ENCODE measurements around the gene ECI1.
A peak's percentile ranks its signal among the peaks of the same experiment; 100 is the strongest.

ECI1 gene

GRCh38 chr16:2251296-2252111 lies at the start of gene ECI1:
Gene ECI1 (minus strand): TSS chr16:2251587. CDS start chr16:2251566, 21 bp downstream.
- DNase-seq, result peak; percentile 58

GRCh38 chr16:2299915-2300192 lies 48.5 kb upstream of the ECI1 start:
- DNase-seq, result no peak

- no peak for DNase-seq
Observed at GRCh38 chr16:2299121-2299914, 47.9 kb upstream of the ECI1 start.

- no peak for DNase-seq
Observed at GRCh38 chr16:2298621-2299020, 47.2 kb upstream of the ECI1 start.

- no peak for DNase-seq
Observed at GRCh38 chr16:2297506-2297860, 46.1 kb upstream of the ECI1 start.

GRCh38 chr16:2296661-2297505 lies 45.5 kb upstream of the ECI1 start:
- no peak for DNase-seq

GRCh38 chr16:2295056-2295798 lies 43.8 kb upstream of the ECI1 start:
- no peak for DNase-seq

- DNase-seq, result no peak
Observed at GRCh38 chr16:2292221-2292620, 40.8 kb upstream of the ECI1 start.

GRCh38 chr16:2289282-2289681 lies 37.9 kb upstream of the ECI1 start:
- no peak for DNase-seq

- DNase-seq, result no peak
Observed at GRCh38 chr16:2288726-2289125, 37.3 kb upstream of the ECI1 start.

- DNase-seq, result no peak
Observed at GRCh38 chr16:2287916-2288547, 36.6 kb upstream of the ECI1 start.

- DNase-seq, result no peak
Observed at GRCh38 chr16:2286550-2286949, 35.2 kb upstream of the ECI1 start.

GRCh38 chr16:2285731-2286191 lies 34.4 kb upstream of the ECI1 start:
- DNase-seq, result no peak

- DNase-seq, result no peak
Observed at GRCh38 chr16:2284797-2285576, 33.6 kb upstream of the ECI1 start.

GRCh38 chr16:2284001-2284770 lies 32.8 kb upstream of the ECI1 start:
- no peak for DNase-seq

GRCh38 chr16:2282866-2283555 lies 31.6 kb upstream of the ECI1 start:
- DNase-seq, result no peak

- no peak for DNase-seq
Observed at GRCh38 chr16:2282262-2282661, 30.9 kb upstream of the ECI1 start.

GRCh38 chr16:2280981-2281542 lies 29.7 kb upstream of the ECI1 start:
- DNase-seq, result no peak

GRCh38 chr16:2280461-2280860 lies 29.1 kb upstream of the ECI1 start:
- DNase-seq, result no peak
